ENCODE measurements around the gene STK11. TPM values are rescaled to one million over a fixed set of nuclear protein-coding genes. Genes with fewer than 3 reads are reported as not detected.

STK11 gene
- total and polyA plus RNA-seq, 2 donors (not counting 3 experiments of a cell fraction or from before 2014, with no cell fraction given) = 39.4 to 75.4 TPM

GRCh38 chr19:1231729-1232637 lies 26.4 kb downstream of the STK11 start:
- TF ChIP-seq MAX (IDR thresholded peaks at IDR 0.05; ENCODE audit: insufficient read depth, insufficient read length) (no peak), MYC (IDR thresholded peaks at IDR 0.05; ENCODE audit: low read depth, low read length) (no peak), JUN (IDR thresholded peaks at IDR 0.05; ENCODE audit: borderline replicate concordance, insufficient read depth, insufficient read length, low read depth) (no peak), POLR2AphosphoS5 (IDR thresholded peaks at IDR 0.05; ENCODE audit: insufficient read depth, low read depth, low read length) (no peak), EZH2 (IDR thresholded peaks at IDR 0.05; ENCODE audit: borderline replicate concordance, low read depth, low read length, severe bottlenecking) (no peak), POLR2A (IDR thresholded peaks at IDR 0.05; ENCODE audit: low read depth, low read length) (no peak), FOS (IDR thresholded peaks at IDR 0.05; ENCODE audit: borderline replicate concordance, insufficient read depth, low read length) (no peak), CTCF (IDR thresholded peaks at IDR 0.05; ENCODE audit: extremely low read depth in 1 of 2, insufficient read depth in 1 of 2, low read depth in 1 of 2, low read length in 2 of 2) (no peak), GATA2 (IDR thresholded peaks at IDR 0.05; ENCODE audit: insufficient read depth, insufficient read length, low read depth, low read length) (no peak)
- CTCF ChIA-PET = interaction anchor here (1.2 to 1.6 kb wide), 3 partner anchors 9 to 119 kb away, joined by 4 to 7 read pairs (median 5); no protein-coding TSS in a partner anchor

More at GRCh38 chr19:1231729-1232637, 26.4 kb downstream of the STK11 start:
- Histone ChIP-seq H3K4me3 (replicated peaks in 1 of 3; ENCODE audit: insufficient read depth in 1 of 3, low read depth in 1 of 3, low read length in 3 of 3) (no peak overlapping the region), H3K9me1 (replicated peaks; ENCODE audit: control insufficient read depth, extremely low read depth, insufficient read depth, low read length) (no peaks in the 10 kb centered on the region), H3K27me3 (ENCODE audit: control insufficient read depth in 2 of 2, insufficient read depth in 2 of 2, low read length in 2 of 2) (no peaks in the 10 kb centered on the region), H3K9me3 (replicated peaks; ENCODE audit: control insufficient read depth, insufficient read depth, low read length) (no peaks in the 10 kb centered on the region), H3K4me1 (ENCODE audit: control insufficient read depth, extremely low read depth, insufficient read depth, low read length) (peaks cover 10% of the 10 kb centered on the region), H3K27ac (ENCODE audit: insufficient read depth, low read depth, low read length) (no peak overlapping the region), H3K4me2 (ENCODE audit: insufficient read depth, low read length) (no peak overlapping the region), H4K20me1 (replicated peaks; ENCODE audit: control insufficient read depth, extremely low read depth, insufficient read depth, low read length) (no peaks in the 10 kb centered on the region), H3K36me3 (ENCODE audit: control insufficient read depth in 2 of 2, extremely low read depth in 1 of 2, insufficient read depth in 2 of 2, low read length in 2 of 2) (peaks cover 0 to 18% of the 10 kb centered on the region in 2 experiments), H3K9ac (replicated peaks; ENCODE audit: extremely low read depth, insufficient read depth, low read length) (no peak overlapping the region), H3K79me2 (ENCODE audit: control insufficient read depth, insufficient read depth, low read length) (no peaks in the 10 kb centered on the region), H2AFZ (ENCODE audit: low read depth, low read length) (no peak overlapping the region)
- intact Hi-C loops (cut with micrococcal nuclease) = no loop called here
- BruUV-seq (replicated peaks) = no TSS peak
- DNase-seq (ENCODE audit: low read depth, low spot score) = no peak
- dilution Hi-C loops (cut with MboI; ENCODE audit: extremely low pct_ligation_motif_present, low sequenced_read_pairs) = no loop called here
- POLR2A ChIA-PET = no interaction called here
- no peak for FAIRE-seq
